ENCODE data around the gene OR11H6.
"Not testable (repeated sequence)": the region's sequence is repeated elsewhere in the genome, so short reads cannot be mapped to it uniquely, and the experiment has no call there.

The OR11H6 gene

GRCh38 chr14:20223410-20223809 lies at the start of gene OR11H6:
TSS of gene OR11H6 (plus strand) at chr14:20223710. CDS start at chr14:20223710, 0 bp downstream.
- no peak for DNase-seq

DNA sequence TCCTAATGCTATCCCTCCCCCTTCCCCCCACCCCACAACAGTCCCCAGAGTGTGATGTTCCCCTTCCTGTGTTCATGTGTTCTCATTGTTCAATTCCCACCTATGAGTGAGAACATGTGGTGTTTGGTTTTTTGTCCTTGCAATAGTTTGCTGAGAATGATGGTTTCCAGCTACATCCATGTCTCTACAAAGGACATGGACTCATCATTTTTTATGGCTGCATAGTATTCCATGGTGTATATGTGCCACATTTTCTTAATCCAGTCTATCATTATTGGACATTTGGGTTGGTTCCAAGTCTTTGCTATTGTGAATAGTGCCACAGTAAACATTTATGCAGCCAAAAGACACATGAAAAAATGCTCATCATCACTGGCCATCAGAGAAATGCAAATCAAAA lies 49.3 kb upstream of the OR11H6 start:
- not testable (repeated sequence) for DNase-seq

GRCh38 chr14:20176330-20176729 lies 47.2 kb upstream of the OR11H6 start:
- DNase-seq = no peak

DNA sequence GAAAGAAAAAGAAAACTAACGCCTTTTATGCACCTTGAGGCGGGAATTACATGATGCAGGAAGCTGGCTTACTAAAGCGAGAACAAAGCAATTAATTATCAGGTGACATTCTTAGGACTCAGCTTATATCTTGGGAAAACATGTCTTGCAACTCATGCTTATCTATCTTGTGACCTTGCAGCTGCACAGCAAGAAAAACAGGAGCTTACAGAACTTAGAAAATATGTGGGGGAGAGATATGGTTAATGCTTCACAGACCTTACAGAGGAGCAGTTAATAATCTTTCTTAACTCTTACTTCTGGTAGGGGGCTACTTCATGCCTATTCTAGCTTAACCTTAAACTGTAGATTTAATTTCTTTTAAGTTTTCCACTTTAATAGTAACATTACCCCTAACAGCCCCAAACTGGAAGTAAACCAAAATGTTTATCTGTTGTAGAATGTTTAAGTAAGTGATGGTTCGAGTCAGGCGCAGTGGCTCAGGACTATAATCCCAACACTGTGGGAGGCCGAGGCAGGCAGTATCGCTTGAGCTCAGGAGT lies 46.0 kb upstream of the OR11H6 start:
- no peak for DNase-seq

GRCh38 chr14:20179218-20179617 lies 44.3 kb upstream of the OR11H6 start:
- DNase-seq = peak; percentile 38 to 66

- DNase-seq = no peak
Observed at GRCh38 chr14:20179880-20180279, 43.6 kb upstream of the OR11H6 start.

DNA sequence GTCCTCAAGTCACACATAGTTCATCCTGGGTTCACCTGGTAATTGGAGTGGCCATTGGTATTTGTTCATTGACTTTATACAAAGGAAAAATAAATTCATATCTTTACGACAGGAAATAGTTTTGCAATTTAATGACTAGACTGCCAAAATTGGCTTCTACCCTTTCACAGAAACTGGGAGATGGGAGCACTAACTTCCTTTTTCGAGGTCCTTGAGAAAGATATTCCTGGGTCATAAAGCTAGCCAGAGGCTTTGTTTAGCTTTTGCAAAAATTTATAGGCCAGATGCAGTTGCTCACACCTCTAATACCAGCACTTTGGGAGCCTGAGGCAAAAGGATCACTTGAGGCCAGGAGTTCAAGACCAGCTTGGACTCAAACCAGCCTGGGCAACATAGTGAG lies 43.0 kb upstream of the OR11H6 start:
- DNase-seq = no peak

DNA sequence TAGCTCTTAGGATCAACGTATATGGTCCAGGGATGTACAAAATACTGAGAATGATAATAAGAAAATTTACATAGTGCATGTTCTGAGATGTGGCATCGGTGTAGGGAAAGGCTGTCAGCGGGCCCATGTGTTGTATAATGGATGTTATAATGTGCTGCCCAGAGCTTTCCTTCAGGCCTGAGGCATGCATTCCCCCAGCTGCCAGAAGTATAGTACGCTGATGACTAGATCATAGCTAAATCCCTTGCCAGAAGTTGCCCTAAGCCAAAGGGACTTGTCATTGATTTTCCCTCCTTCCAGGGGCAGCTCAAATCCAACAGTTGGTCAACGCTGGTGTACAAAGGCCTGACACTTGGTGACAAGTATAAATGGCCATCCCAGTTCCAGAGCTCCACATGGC lies 39.3 kb upstream of the OR11H6 start:
- no peak for DNase-seq

GRCh38 chr14:20190596-20190995 lies 32.9 kb upstream of the OR11H6 start, which contains the start of gene OR11G2:
TSS of gene OR11G2 (plus strand) at chr14:20190896. CDS start at chr14:20197438, 6,542 bp downstream.
- DNase-seq = no peak

GRCh38 chr14:20191396-20191795 lies 32.1 kb upstream of the OR11H6 start:
- no peak for DNase-seq

GRCh38 chr14:20194101-20194500 lies 29.4 kb upstream of the OR11H6 start:
- no peak for DNase-seq

DNA sequence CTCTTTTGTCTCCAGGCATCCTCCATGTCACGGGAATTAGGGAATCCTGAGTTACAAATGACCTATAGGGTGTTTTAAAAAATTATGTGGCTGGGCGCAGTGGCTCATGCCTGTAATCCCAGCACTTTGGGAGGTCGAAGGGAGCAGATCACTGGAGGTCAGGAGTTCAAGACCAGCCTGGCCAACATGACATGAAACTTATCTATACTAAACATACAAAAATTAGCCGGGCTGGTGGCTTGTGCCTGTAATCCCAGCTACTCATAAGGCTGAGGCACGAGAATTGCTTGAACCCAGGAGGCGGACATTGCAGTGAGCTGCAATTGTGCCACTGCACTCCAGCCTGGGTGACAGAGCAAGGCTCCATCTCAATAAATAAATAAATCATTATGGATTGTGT lies 28.3 kb upstream of the OR11H6 start:
- not testable (repeated sequence) for DNase-seq

GRCh38 chr14:20195911-20196310 lies 27.6 kb upstream of the OR11H6 start:
- DNase-seq = peak in 1 of 2 experiments; percentile 23

GRCh38 chr14:20197459-20197858 lies 26.1 kb upstream of the OR11H6 start:
- peak; percentile 16 to 29 for DNase-seq

GRCh38 chr14:20198991-20199390 lies 24.5 kb upstream of the OR11H6 start:
- no peak for DNase-seq

GRCh38 chr14:20204721-20205120 lies 18.8 kb upstream of the OR11H6 start:
- DNase-seq = no peak

- no peak for DNase-seq
Observed at GRCh38 chr14:20209595-20209994, 13.9 kb upstream of the OR11H6 start.

DNA sequence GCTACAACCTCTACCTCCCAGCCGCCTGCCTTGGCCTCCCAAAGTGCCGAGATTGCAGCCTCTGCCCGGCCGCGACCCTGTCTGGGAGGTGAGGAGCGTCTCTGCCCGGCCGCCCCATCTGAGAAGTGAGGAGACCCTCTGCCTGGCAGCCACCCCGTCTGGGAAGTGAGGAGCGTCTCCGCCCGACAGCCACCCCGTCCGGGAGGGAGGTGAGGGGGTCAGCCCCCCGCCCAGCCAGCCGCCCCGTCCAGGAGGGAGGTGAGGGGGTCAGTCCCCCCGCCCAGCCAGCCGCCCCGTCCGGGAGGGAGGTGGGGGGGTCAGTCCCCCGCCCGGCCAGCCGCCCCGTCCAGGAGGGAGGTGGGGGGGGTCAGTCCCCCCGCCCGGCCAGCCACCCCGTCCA lies 11.1 kb upstream of the OR11H6 start:
- not testable (repeated sequence) for DNase-seq

DNA sequence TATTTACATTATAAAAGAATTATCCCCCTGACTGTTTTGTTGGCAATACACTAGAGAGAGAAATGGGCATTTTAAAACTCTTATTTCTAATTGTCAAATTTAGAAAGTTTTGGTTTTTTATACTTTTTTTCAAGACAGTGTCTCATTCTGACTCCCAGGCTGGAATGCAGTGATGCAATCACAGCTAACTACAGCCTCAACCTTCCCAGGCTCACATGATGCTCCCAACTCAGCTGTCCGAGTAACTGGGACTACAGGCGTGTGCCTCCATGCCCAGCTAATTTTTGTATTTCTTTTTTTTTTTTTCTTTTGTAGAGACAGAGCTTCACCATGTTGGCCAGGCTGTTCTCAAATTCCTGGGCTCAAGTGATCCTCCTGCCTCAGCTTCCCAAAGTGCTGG lies 8.3 kb upstream of the OR11H6 start:
- DNase-seq = no peak

DNA sequence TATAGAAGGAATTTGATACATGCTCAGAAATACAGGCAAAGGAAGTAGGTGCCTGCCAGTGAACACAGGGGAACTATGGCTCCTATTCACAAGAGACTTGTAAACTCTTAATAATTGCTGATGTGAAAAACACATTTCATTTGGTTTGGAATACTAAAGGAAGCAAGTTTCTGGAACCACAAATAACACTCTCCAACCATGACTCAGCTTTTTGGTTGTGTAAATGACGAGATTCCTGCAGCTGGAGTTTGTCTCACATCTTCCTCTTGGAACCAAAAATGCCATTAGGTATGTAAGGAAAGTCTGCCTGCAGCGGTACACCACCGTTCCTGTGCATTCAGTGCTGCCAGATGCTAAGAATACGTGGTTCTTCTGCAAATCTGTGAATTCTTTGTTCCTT lies 4.5 kb upstream of the OR11H6 start:
- no peak for DNase-seq

DNA sequence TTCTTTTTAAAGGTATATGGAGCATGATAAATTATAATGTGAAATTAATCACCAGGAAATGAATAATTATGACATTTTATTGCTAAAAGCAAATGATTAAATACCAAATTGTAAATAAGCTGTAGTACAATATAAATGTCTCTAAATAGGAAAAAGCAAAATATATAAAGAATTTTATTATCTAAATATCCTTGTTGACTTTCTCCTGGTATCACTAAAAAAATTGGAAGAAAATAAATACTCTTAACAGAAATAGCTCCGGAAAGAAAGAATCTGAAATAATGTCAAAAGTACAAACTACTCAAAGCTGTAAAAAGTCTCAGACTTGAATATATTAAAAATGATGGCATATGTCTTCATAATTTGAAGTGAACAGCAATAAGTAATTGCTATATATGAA lies 5.2 kb downstream of the OR11H6 start, which contains the start of gene OR11H7:
OR11H7 (plus strand) TSS at position 301 of the 400 bp plus-strand sequence.
- no peak for DNase-seq

DNA sequence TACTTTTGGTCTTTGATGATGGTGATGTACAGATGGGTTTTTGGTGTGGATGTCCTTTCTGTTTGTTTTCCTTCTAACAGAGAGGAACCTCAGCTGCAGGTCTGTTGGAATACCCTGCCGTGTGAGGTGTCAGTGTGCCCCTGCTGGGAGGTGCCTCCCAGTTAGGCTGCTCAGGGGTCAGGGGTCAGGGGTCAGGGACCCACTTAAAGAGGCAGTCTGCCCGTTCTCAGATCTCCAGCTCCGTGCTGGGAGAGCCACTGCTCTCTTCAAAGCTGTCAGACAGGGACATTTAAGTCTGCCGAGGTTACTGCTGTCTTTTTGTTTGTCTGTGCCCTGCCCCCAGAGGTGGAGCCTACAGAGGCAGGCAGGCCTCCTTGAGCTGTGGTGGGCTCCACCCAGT lies 11.9 kb downstream of the OR11H6 start:
- not testable (repeated sequence) for DNase-seq

GRCh38 chr14:20247646-20248246 lies 24.2 kb downstream of the OR11H6 start:
- DNase-seq = no peak

GRCh38 chr14:20262642-20263128 lies 39.2 kb downstream of the OR11H6 start:
- DNase-seq = no peak

GRCh38 chr14:20264361-20264760 lies 40.9 kb downstream of the OR11H6 start:
- not testable (repeated sequence) for DNase-seq
